ENCODE data around the gene USF2.

DNA sequence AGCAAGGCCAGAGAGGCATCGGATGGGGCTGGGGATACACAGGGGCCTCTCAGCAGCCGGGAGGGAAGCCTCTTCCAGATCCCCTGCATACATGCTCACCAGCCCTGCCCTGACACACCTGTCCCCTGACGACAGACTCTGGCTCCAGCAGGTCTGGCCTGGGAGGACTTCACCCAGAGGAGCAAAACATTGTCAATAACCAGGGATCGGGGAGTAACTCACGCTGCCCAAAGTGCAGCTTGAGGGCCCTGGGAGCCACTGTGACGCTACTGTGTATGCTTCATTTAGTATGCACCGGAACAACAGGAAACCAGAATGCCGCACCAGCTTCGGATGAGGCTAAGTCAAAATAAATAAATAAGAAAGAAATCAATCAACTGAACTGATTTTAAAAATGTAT, 47.8 kb downstream of the USF2 start:
- TF ChIP-seq, protein P1, sequence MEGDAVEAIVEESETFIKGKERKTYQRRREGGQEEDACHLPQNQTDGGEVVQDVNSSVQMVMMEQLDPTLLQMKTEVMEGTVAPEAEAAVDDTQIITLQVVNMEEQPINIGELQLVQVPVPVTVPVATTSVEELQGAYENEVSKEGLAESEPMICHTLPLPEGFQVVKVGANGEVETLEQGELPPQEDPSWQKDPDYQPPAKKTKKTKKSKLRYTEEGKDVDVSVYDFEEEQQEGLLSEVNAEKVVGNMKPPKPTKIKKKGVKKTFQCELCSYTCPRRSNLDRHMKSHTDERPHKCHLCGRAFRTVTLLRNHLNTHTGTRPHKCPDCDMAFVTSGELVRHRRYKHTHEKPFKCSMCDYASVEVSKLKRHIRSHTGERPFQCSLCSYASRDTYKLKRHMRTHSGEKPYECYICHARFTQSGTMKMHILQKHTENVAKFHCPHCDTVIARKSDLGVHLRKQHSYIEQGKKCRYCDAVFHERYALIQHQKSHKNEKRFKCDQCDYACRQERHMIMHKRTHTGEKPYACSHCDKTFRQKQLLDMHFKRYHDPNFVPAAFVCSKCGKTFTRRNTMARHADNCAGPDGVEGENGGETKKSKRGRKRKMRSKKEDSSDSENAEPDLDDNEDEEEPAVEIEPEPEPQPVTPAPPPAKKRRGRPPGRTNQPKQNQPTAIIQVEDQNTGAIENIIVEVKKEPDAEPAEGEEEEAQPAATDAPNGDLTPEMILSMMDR (optimal IDR thresholded peaks at IDR 0.05 in 1 of 3, IDR thresholded peaks at IDR 0.05 in 1 of 3, conservative IDR thresholded peaks at IDR 0.05 in 1 of 3; ENCODE audit: extremely low read depth in 1 of 3, insufficient read depth in 2 of 3, low read length in 3 of 3), result no peak
- no peak for TF ChIP-seq EZH2 (IDR thresholded peaks at IDR 0.05; ENCODE audit: low read length)

Measured in keratinocyte (primary cell).